Mammary epithelial cell (primary cell): ENCODE measurements around the gene PHACTR3.
A peak's percentile ranks its signal among the peaks of the same experiment; 100 is the strongest.

ENCODE experiments used
- CTCF ChIP-seq, 2 donors: IDR thresholded peaks in 1 of 2; conservative IDR thresholded peaks in 1 of 2; 2 replicates each; pipeline ENCODE4 v1.5.1; 2011 to 2012; ENCODE audit warnings: inconsistent platforms in 2 of 2, low read length in 2 of 2, mild to moderate bottlenecking in 2 of 2, control low read depth in 1 of 2, low read depth in 1 of 2; ENCODE audit not compliant: insufficient read depth in 1 of 2; ENCODE audit errors: extremely low read depth in 1 of 2
- EZH2 ChIP-seq: IDR thresholded peaks from 2 replicates; pipeline ENCODE4 v1.6.1; 2012; ENCODE audit warnings: low read length, inconsistent platforms, borderline replicate concordance

GRCh38 chr20:59577809-59578435 lies 26.4 kb upstream of the PHACTR3 start:
- no peak for TF ChIP-seq CTCF (conservative IDR thresholded peaks at IDR 0.05 in 1 of 2, IDR thresholded peaks at IDR 0.05 in 1 of 2; ENCODE audit: extremely low read depth in 1 of 2, insufficient read depth in 1 of 2, low read depth in 1 of 2, low read length in 2 of 2)
- peak; percentile 48 for TF ChIP-seq EZH2
